Nucleus accumbens (tissue), 56 donors: ENCODE data around the gene ZMYM1.
"Not testable (repeated sequence)": the region's sequence is repeated elsewhere in the genome, so short reads cannot be mapped to it uniquely, and the experiment has no call there.

Source experiments
- DNase-seq, 56 donors: peaks; one replicate each; lab custom pipeline; 2025; lab: John Stamatoyannopoulos, UW

ZMYM1 gene

DNA sequence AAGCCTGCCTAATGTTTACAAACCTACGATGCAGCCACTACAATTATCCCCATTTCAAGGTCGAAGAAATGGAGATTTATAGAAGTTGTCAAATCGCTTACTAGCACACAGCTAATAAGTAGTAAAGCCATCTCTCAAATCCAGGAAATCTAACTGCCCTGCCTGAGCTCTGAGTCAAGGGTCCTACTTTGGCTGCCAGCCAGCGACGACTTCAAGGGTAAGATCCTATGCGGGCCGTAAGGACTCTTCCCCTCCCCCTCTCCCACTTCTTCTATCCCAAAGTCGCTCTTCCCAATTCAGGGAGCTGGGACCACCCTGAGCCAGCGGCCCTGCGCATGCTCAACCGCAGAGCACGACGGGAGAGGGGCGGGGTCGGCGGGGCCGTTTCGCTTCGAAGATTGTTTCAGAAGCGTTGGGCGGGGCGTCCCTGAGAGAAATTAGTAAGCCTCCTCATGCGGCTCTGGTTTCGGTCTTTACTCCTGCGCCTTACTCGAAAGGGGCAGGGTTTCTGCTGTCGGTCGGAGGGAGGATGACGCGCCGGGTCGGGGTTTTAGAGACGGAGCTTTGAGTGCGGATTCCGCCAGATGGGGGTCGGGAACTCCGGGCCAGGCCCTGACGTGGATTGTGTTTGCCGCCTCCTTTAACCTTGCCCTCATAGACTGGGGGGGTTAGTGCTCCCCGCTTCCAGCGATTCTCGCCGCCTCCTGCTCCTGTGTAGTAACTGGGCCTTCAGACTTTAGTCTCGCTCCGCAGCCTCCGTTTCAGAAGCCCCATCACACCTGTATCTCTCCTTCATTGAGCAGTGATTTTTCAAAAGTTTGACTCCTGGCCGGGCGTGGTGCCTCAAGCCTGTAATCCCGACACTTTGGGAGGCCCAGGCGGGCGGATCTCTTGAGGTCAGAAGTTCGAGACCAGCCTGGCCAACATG is at the start of gene ZMYM1:
Gene ZMYM1 (plus strand): TSS at position 383 of the 928 bp plus-strand sequence. CDS start 14,603 bp downstream, outside the sequence.
- DNase-seq: peak in 55 of 56 donors; percentile 2 to 89 (median 75)

DNA sequence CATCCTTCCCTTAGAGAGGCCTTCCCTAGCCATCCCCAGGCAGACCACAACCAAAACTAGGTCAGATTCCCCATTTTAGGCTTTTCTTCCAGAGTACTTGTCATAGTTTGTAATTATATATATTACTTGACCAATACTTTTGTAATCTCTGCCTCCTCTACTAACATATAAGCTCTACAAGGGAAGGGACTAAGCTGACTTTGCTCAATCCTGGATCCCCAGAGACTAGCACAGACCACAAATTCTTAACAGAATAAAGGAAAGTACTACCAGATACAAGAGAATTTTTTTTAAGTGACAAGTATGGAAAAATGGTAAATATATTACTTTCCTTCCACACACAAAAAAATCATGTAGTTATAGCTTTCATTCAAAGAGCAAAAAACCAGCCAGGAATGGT is 49.4 kb upstream of the ZMYM1 start:
- no peak for DNase-seq

DNA sequence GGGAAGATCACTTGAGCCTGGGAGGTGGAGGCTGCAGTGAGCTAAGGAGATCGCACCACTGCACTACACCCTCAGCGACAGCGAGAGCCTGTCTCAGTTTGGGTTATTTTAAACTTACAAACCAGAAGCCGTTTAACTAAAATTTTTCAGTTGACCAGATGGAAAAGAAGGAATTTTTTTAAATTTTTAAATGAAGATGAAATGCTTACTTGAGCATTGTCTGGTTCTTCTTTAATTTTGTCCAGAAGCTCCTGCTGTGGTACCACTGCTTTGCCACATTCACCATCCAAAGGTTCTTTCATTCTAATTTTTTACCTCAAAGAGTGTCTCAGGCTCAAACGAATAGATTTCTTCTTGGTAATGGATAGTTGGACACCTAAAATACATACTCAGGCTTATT is 48.8 kb upstream of the ZMYM1 start:
- DNase-seq: no peak

DNA sequence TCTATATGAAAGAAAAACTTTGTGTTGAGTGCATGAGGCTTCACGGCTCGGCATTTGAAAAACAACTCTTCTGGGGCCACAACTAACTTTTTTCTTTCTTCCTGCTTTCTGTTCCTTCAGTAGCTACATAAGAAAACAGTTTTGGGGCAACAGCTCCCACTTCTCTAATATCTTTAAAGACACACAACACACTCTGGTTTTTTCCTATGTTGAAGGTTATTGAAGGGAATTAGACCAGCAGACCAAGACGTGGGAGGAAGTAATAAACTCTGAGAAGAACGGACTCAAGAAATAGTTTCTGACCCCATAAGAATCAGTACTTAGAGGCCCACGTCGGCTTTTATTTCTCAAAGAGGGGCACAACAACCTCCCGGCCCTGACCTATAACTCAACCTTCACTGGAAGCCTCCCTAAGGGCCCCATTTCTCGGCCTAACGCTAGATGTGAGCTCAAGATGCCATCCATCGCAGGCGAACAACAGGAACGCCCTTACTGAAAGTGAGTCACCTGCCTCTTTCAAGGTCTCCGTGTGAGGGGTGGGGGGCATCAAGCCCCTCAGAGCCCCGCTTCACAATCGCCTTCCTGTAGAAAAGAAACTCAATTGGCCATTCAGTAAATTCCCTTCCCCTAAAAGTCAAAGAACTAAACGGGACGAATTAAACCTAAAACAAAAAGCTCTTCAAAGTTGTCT is 48.3 kb upstream of the ZMYM1 start:
- peak in 21 of 56 donors; percentile 0 to 42 (median 5) for DNase-seq

GRCh38 chr1:35032384-35032739 is 46.8 kb upstream of the ZMYM1 start:
- DNase-seq: no peak

DNA sequence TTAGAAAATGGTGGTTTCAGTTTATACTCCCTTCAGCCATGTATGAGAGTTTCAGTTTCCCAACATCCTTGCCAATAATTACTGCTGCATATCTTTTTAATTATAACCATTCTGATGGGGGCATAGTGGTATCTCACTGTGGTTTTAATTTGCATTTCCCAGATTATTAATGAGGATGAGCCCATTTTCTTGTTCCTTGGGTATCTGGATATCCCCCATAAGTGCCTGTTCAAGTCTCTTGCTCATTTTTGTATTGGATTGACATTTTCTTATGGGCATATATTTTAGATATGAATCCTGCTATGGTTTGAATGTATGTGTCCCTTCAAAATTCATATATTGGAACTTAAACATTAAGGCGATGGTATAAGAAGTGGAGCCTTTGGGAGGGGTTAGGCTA is 45.8 kb upstream of the ZMYM1 start:
- no peak for DNase-seq

- no peak for DNase-seq
Measured at GRCh38 chr1:35036621-35037020, 42.6 kb upstream of the ZMYM1 start.

- no peak for DNase-seq
Measured at GRCh38 chr1:35037206-35037605, 42.0 kb upstream of the ZMYM1 start.

GRCh38 chr1:35038723-35039122 is 40.5 kb upstream of the ZMYM1 start:
- no peak for DNase-seq

DNA sequence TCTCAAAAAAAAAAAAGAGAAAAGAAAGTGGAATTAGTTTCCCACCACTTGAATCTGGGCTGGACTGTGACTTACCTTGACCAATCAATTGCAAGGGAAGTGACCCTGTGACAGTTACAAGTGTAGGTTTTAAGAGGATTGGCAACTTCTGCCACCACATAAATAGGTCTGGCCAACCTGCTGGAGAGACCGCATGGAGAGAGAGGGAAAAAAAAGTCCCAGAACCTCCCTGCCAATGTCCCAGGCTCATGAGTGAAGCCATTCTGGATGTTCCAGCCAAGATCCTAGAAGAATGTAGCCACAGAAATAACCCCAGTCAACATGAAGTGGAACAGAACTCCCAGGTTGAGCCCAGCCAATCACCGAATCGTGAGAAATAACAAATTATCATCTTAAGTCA is 35.7 kb upstream of the ZMYM1 start:
- DNase-seq: no peak

- DNase-seq: no peak
Measured at GRCh38 chr1:35044431-35044830, 34.8 kb upstream of the ZMYM1 start.

- no peak for DNase-seq
Measured at GRCh38 chr1:35046730-35047129, 32.5 kb upstream of the ZMYM1 start.

DNA sequence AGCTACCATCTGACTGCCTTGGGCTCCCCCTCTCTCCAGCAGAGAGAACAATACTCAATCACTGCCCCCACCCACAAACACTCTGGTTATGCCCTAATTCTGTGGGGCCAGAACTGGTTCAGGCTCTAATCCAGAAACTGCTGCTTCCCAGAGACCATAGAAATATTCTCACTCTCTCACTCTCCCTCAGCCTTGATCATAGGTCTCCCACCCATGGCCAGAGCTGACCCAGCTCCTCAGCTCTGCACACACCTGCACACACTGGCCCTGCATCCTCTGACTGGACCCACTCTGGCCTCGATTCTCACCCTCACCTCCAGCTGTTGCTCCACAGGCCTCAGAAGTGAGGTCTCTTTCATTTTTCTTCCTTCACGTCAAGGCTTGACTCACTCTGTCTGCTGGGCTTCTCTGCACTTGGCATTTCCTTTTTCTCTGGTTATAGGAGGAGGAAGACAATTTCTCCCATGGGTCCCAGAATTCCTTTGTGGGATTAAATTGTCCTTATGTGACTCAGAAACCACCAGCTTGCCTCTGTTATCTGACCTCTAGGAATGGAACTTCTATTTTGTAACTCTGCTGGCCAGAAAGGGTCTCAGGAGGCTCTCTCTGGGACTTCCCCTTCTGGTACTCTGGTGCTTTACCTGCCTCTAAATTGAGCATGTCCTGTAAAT is 31.9 kb upstream of the ZMYM1 start:
- no peak for DNase-seq

GRCh38 chr1:35049116-35049515 is 30.1 kb upstream of the ZMYM1 start:
- no peak for DNase-seq

DNA sequence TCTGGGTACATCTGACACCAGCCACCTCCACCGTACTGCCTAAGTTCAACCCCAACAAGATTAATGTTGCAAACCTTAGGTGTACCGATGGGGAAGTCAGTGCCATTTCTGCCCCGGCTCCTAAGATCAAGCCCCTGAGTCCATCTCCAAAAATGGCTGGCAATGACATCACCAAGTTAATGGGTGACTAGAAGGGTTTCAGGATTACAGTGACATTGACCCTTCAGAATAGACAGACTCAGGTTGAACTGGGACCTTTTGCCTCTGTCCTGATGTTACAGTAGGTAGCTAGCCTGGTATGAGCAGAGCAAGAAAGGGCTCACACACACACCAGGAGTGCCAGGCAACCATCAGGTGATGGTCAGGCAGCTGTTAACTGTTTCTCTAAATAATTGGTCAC is 25.8 kb upstream of the ZMYM1 start:
- no peak for DNase-seq

- not testable (repeated sequence) for DNase-seq
Measured at GRCh38 chr1:35054282-35054681, 24.9 kb upstream of the ZMYM1 start.

DNA sequence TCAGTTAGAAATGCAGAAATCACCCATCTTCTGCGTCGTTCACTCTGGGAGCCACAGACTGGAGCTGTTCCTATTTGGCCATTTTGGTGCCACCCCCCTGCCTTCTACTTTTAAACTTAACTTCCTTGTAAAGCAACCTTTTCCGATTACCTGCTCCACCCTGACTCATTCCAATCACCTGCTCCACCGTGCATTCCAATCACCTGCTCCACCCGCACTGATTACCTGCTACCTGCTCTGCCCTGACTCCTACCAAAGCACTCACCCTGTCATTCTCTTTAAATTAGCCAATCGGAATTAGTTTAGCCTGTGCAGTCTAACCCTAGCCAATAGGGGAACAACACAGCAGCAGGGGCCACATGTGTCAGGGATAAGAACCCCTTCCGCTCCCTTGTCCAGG is 20.9 kb upstream of the ZMYM1 start:
- not testable (repeated sequence) for DNase-seq

GRCh38 chr1:35058988-35059387 is 20.2 kb upstream of the ZMYM1 start:
- DNase-seq: no peak

DNA sequence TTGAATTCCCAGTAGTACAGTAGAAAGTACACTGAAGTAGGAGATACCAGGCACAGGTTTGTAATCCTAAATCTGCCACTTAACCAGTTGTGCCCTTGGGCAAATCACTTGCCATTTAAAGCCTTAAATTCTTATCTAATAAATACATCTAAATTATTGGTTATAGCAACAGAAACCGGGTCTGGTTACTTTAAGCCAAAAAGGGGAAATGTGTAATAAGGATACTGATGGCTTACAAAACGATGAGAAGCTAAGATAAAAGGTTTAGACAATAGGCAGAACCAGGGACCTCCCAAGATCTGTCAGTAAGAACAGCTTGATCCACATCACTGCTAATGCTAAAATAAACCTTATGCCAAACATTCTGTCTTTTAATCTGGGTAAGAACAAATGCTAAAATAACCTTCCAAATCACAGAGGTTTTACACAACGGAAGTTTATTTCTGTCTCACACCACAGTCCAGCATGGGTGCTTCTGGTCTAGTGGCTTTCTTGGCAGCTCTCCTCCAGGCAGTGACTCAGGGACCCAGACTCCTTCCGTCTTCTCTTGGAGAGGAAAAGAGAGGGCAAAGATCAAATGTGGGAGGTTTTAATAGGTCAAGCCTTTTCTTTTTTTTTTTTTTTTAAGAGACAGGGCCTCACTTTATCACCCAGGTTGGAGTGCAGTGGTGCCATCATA is 16.5 kb upstream of the ZMYM1 start:
- no peak for DNase-seq

DNA sequence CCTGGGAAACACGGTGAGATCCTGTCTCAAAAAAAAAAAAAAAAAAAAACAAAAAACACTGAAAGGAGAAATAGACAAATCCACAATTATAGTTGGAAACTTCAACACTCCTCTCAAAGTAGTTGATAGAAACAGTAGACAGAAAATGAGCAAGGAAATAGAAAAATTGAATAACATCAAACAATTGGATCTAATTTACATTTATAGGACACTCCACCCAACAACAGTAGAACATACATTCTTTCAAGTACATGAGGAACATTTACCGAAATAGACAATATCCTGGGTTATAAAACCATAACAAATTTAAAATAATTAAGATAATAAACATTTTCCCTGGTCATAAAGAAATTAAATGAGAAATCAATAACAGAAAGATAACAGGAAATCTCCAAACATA is 14.9 kb upstream of the ZMYM1 start:
- DNase-seq: no peak

DNA sequence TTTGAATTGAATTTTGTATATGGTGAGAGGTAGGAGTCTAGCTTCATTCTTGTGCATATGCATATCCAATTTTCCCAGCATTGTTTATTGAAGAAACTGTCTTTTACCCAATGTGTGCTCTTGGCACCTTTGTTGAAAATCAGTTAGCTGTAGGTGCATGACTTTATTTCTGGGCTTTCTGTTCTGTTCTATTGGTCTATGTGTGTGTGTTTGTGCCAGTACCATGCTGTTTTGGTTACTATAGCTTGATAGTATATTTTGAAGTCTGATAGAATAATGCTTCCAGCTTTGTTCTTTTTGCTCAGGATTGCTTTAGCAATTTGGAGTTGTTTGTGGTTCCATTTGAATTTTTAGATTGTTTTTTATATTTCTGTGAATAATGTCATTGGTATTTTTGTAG is 9.4 kb upstream of the ZMYM1 start:
- no peak for DNase-seq
